SU-DHL-6 (cell line): ENCODE measurements around the gene FSCN2.

ENCODE experiments used
- H2AFZ ChIP-seq: fragments of 200-600 bp; sonication (generic); 2 replicates; pipeline ENCODE4 v1.6.1; 2014; ENCODE audit warnings: low read depth, mild to moderate bottlenecking, moderate library complexity, mixed read lengths, antibody characterized with exemption, low read length; ENCODE audit not compliant: severe bottlenecking
- H3F3A ChIP-seq: fragments of 200-600 bp; shearing (Covaris generic); 2 replicates; pipeline ENCODE4 v1.6.0; 2016; ENCODE audit warnings: antibody characterized with exemption, mild to moderate bottlenecking; ENCODE audit not compliant: insufficient read depth
- H3K27ac ChIP-seq: fragments of 200-600 bp; sonication (generic); 2 replicates; pipeline ENCODE4 v1.5.1; 2016; ENCODE audit warnings: low read depth, mild to moderate bottlenecking, low read length, moderate library complexity, mixed read lengths
- H3K27me3 ChIP-seq: fragments of 200-600 bp; sonication (generic), shearing (Covaris generic); 2 replicates; pipeline ENCODE4 v1.6.0; 2014; ENCODE audit warnings: mild to moderate bottlenecking, low read length
- H3K36me3 ChIP-seq: fragments of 200-600 bp; sonication (generic); 2 replicates; pipeline ENCODE4 v1.6.1; 2014; ENCODE audit warnings: mild to moderate bottlenecking, low read length, mixed read lengths
- H3K4me2 ChIP-seq: fragments of 300-600, 200-600 bp; shearing (Covaris generic), sonication (generic); 2 replicates; pipeline ENCODE4 v1.6.0; 2014; ENCODE audit warnings: low read length, low read depth, mild to moderate bottlenecking; ENCODE audit not compliant: poor library complexity, severe bottlenecking
- H3K4me3 ChIP-seq: fragments of 200-600 bp; sonication (generic); 2 replicates; pipeline ENCODE4 v1.5.1; 2014; ENCODE audit warnings: antibody characterized with exemption, low read length, mild to moderate bottlenecking, mixed read lengths; ENCODE audit not compliant: insufficient read depth, poor library complexity, severe bottlenecking
- H3K79me2 ChIP-seq: fragments of 200-600 bp; sonication (generic); 2 replicates; pipeline ENCODE4 v1.6.1; 2014; ENCODE audit warnings: mild to moderate bottlenecking, low read length, moderate library complexity; ENCODE audit not compliant: insufficient read depth
- H3K9ac ChIP-seq: fragments of 200-600 bp; sonication (generic); 2 replicates; pipeline ENCODE4 v1.7.0; 2014; ENCODE audit warnings: mild to moderate bottlenecking, low read length
- H3K9me2 ChIP-seq: fragments of 200-600 bp; sonication (generic); replicated peaks from 2 replicates; pipeline ENCODE4 v1.6.1; 2014; ENCODE audit warnings: low read length; ENCODE audit not compliant: insufficient read depth
- H3K9me3 ChIP-seq: fragments of 200-600 bp; sonication (generic); 2 replicates; pipeline ENCODE4 v1.6.1; 2014; ENCODE audit warnings: low read length, mixed read lengths; ENCODE audit not compliant: insufficient read depth
- H4K20me1 ChIP-seq: fragments of 200-600 bp; sonication (generic); 2 replicates; pipeline ENCODE4 v1.6.1; 2014; ENCODE audit warnings: low read depth, mild to moderate bottlenecking, antibody characterized with exemption, low read length, moderate library complexity, mixed read lengths
- CTCF ChIP-seq: fragments of 200-600 bp; sonication (generic); IDR thresholded peaks from one replicate; pipeline ENCODE4 v1.5.1; 2017; ENCODE audit warnings: antibody characterized with exemption, mild to moderate bottlenecking, low read length, moderate library complexity; ENCODE audit not compliant: insufficient read depth, poor library complexity, severe bottlenecking
- EZH2phosphoT487 ChIP-seq: fragments of 200-600 bp; sonication (generic), shearing (Covaris generic); conservative IDR thresholded peaks from 2 replicates; pipeline ENCODE4 v1.6.1; 2018; ENCODE audit warnings: mild to moderate bottlenecking, antibody characterized with exemption, low read length, moderate library complexity, mixed read lengths

FSCN2 gene

GRCh38 chr17:81578038-81578441 is 49.9 kb downstream of the FSCN2 start:
- Histone ChIP-seq H3F3A (no peaks in the 10 kb centered on the region), H3K9me2 (no peaks in the 10 kb centered on the region), H4K20me1 (no peaks in the 10 kb centered on the region), H3K27ac (no peak overlapping the region), H2AFZ (no peak overlapping the region), H3K79me2 (no peaks in the 10 kb centered on the region), H3K9ac (no peak overlapping the region), H3K27me3 (no peaks in the 10 kb centered on the region), H3K36me3 (no peaks in the 10 kb centered on the region), H3K4me2 (no peak overlapping the region), H3K4me3 (no peak overlapping the region), H3K9me3 (no peaks in the 10 kb centered on the region)
- no peak for TF ChIP-seq EZH2phosphoT487
- no peak for TF ChIP-seq CTCF

- no peak overlapping the region for H3K27ac ChIP-seq
- no peaks in the 10 kb centered on the region for H3K9me3 ChIP-seq
- no peak overlapping the region for H3K4me3 ChIP-seq
- no peak overlapping the region for H3K4me2 ChIP-seq
- no peak overlapping the region for H3K9ac ChIP-seq
- H3K79me2 ChIP-seq: no peaks in the 10 kb centered on the region
- TF ChIP-seq EZH2phosphoT487 (no peak), CTCF (no peak)
- no peaks in the 10 kb centered on the region for H4K20me1 ChIP-seq
- H3F3A ChIP-seq: no peaks in the 10 kb centered on the region
- peaks cover 6% of the 10 kb centered on the region; the same call in 1 of the 2 replicates for H3K36me3 ChIP-seq
- no peak overlapping the region for H2AFZ ChIP-seq
- no peaks in the 10 kb centered on the region for H3K9me2 ChIP-seq
- H3K27me3 ChIP-seq: no peaks in the 10 kb centered on the region
Measured at GRCh38 chr17:81578561-81579225, 50.5 kb downstream of the FSCN2 start.

- H3K4me3 ChIP-seq: no peak overlapping the region
- H2AFZ ChIP-seq: no peak overlapping the region
- H3K27ac ChIP-seq: no peak overlapping the region
- TF ChIP-seq CTCF (no peak), EZH2phosphoT487 (no peak)
- no peaks in the 10 kb centered on the region for H3F3A ChIP-seq
- H3K79me2 ChIP-seq: no peaks in the 10 kb centered on the region
- no peak overlapping the region for H3K4me2 ChIP-seq
- H3K27me3 ChIP-seq: no peaks in the 10 kb centered on the region
- no peaks in the 10 kb centered on the region for H3K9me2 ChIP-seq
- peaks cover 12% of the 10 kb centered on the region; the same call in 1 of the 2 replicates for H3K36me3 ChIP-seq
- H3K9ac ChIP-seq: no peak overlapping the region
- no peaks in the 10 kb centered on the region for H4K20me1 ChIP-seq
- no peaks in the 10 kb centered on the region for H3K9me3 ChIP-seq
Measured at GRCh38 chr17:81579298-81579697, 51.1 kb downstream of the FSCN2 start.
